Pulmonary artery endothelial cell (primary cell): ENCODE measurements around the gene NTN5. TPM values are rescaled to one million over a fixed set of nuclear protein-coding genes. Genes with fewer than 3 reads are reported as not detected.

Experiments
- DNase-seq: peaks from one replicate; pipeline ENCODE4 v3.0.0-alpha.2; 2011; ENCODE audit warnings: low read depth, low spot score
- total RNA-seq: library from RNA; depleted of rRNA; stranded (reverse); fragments of >200 nt; gene quantifications from 2 replicates; pipeline ENCODE4 v1.2.3, GENCODE V29; 2014

The NTN5 gene
- total RNA-seq, 1 donor from 2014 or later, result 0.07 TPM

DNA sequence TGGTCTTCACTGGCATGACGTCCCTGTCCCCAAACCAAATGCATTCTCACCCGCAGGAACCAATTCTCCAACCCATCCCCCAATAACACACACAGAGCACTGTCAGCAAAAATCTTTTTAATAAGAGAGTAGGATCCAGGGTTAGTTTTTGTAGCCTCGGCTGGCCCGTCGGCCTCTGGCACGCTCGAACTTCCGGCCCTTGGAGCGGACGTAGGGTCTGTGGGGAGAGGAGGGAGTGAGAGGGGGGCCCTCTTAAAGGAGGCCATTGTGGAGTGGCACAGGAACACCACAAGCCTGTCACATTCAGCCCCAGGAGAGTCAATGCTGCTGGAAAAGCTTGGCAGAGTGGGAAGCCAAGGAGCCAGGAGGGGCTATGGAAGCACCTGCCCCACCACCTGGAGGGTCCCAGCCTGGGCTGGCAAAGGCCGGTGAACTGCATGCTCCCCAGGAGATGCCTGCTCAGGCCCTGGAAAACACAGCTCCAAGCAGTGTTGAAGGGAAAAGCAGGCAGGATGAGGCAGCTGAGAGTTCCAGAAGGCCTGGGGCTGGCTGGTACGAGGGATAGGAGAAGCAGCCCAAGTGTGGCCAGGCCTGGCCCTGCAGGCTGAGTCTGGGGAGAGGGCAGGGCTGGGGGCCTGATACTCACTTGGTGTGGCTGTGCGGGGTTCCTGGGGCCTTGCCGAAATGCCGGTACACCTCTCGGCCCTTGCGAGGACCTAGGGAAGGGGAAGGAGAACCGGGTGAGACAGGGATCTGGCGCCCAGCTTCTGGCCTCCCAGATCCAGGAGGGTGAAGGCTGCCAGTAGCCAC is 57.4 kb downstream of the NTN5 start:
- DNase-seq, result no peak

DNA sequence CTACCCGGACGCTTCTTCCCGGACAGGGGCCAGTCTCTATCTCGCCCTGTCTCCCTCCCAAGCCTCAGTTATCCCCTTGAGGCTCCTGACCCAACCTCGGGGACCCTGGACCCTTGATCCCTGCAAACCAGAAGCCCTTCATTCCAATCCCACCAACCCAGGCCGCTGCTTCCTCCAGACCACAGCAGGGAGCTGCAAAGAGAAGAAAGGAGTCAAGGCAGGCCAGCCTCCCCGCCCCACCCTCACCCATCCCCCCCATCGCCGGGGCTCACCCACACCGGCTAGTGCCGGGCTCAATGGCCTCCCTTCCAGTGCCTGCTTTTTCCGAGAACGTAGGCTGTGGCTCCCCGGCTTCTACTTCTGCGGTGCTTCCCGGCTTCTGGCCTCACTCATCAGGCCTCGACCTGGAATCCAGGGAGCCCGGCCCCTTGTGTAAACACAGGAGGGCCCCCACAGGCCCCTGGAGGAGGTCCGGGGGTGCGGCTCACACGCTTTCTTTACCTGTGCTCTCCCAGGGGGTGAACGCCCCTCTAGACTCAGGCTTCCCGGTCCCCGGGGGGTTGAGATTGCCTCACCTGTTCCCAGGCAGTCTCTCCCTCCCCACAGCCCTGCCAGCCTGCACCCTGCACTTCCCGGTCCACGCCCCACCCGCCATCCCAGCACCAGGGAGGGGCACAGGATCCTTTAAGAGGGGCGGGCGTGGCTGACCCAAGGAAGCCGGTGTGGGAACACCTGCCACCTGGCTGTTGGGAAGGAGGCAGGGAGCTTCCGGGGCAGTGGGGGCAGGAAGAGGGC is 58.2 kb downstream of the NTN5 start, which contains the start of gene FAM83E:
Gene FAM83E (minus strand): TSS at position 641 of the 795 bp plus-strand sequence. CDS start 1,704 bp downstream, outside the sequence.
- DNase-seq, result no peak

DNA sequence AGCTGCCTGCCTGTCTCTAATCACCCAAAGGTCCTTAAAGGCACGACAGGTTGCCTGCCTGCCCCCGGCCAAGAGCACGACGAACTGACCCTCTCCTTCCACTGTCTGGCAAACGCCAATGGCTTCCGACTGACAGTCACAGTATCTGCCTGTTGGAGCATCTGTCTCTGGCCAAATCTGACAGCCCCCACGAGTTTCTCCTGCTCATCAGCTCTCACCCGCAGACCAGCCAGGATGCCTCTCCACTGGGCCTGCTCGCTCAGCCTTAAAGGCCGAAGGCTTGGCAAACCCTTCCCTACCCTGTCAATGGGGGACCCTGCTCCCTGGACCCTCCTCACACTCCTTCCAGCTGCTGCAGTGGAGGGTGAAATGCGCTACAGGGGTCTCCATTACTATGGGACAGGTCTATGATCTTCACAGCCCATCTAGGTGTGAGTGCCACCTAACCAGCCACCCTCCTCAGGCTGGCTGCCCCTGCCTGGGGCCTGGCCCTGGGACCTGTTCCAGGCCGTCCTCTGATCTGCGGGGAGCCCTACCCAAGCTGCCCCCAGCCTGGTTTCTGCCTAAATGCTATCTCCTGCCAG is 58.9 kb downstream of the NTN5 start:
- no peak for DNase-seq

DNA sequence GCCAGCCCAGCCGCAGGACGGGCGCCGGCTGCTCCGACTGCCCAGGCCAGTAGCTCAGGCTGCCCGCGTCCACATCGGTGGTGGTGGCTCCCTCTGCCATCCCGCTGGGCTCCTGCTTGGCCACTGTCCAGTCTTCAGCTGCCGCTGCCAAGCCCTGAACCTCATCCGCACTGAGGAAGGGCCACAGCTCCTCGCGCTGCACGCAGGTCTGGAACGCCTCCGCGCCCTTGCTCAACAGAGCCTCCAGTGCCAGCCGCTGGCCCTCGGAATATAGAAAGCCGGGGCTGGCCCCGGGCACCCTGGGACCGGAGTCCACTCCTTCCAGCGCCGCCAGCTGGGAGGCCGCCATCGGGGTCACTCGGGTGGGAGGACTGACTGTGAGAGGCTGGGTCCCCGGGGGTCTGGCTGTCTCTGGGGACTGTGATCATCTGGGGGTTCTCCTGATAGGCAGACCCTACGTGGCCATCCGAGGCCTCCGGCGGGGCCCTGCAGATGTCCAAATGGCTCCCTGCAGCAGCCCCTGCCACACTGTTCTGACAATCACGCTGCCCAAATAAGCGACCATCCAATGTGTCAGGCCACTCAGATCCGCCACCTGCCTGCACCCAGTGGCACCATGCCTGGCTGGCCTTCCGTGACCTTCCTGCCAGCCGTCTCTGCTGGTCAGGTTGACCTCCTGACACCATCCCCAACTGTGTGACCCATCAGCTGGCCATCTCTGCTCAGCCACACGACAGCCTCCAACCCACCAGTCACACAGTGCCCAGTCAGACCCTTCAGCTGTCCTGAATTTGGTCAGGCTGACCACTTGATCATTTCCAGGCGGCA is 59.6 kb downstream of the NTN5 start:
- DNase-seq, result no peak

DNA sequence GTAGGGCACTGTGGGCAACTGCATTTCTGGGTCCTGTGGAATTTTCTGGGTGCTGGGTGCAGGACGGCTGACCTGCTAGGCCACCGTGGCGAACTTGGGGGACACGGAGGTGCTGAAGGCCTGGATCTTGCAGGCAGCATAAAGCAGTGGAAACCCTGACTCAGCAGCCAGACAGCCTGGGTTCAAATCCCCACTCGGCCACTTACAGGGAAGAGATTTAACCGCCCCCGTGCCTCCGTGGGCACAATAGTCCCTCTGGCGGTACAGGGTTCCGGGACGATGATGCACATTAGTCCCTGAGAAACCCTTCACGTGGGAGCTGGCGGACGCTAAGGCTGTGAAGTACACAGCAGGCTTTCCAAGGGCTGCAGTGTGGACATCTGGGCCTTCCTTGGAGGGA is 60.9 kb downstream of the NTN5 start:
- DNase-seq, result no peak

Other genes with a start within 250 kb of the NTN5 start
- 35.5 and 64.0 TPM in 2 replicates for gene GRWD1, start 227.0 kb downstream of the NTN5 start, total RNA-seq
- gene KCNJ14, start 217.4 kb downstream of the NTN5 start, total RNA-seq, result 0.20 and 0.39 TPM in 2 replicates
- 58.2 and 68.4 TPM in 2 replicates for gene CYTH2, start 203.6 kb downstream of the NTN5 start, total RNA-seq
- under 0.01 and 0.04 TPM in 2 replicates for gene LMTK3, start 161.2 kb downstream of the NTN5 start, total RNA-seq
- 0.07 TPM in 1 of 2 replicates, not detected in the other for gene SULT2B1, start 120.8 kb downstream of the NTN5 start, total RNA-seq
- gene SPACA4, start 66.3 kb downstream of the NTN5 start, total RNA-seq, result not detected in 2 replicates
- gene FAM83E, start 57.9 kb downstream of the NTN5 start, total RNA-seq, result 0.73 and 0.99 TPM in 2 replicates
- gene RPL18, start 53.8 kb downstream of the NTN5 start, total RNA-seq, result 1,737 and 2,640 TPM in 2 replicates
- gene SPHK2, start 53.5 kb downstream of the NTN5 start, total RNA-seq, result 6.7 and 9.2 TPM in 2 replicates
- gene DBP, start 35.6 kb downstream of the NTN5 start, total RNA-seq, result 0.85 and 2.2 TPM in 2 replicates
- gene CA11, start 26.8 kb downstream of the NTN5 start, total RNA-seq, result 2.3 and 3.2 TPM in 2 replicates
- not detected in 2 replicates for gene FUT2, start 23.0 kb upstream of the NTN5 start, total RNA-seq
- gene MAMSTR, start 46.7 kb upstream of the NTN5 start, total RNA-seq, result 0.14 and 0.20 TPM in 2 replicates
- gene RASIP1, start 67.6 kb upstream of the NTN5 start, total RNA-seq, result 70.1 and 71.7 TPM in 2 replicates
- 0.28 and 0.33 TPM in 2 replicates for gene IZUMO1, start 73.9 kb upstream of the NTN5 start, total RNA-seq
- gene FUT1, start 79.6 kb upstream of the NTN5 start, total RNA-seq, result 8.0 and 10.3 TPM in 2 replicates
- gene FGF21, start 82.5 kb upstream of the NTN5 start, total RNA-seq, result not detected in 2 replicates
- 49.7 and 53.2 TPM in 2 replicates for gene BCAT2, start 138.0 kb upstream of the NTN5 start, total RNA-seq
- 4.8 and 6.4 TPM in 2 replicates for gene HSD17B14, start 163.5 kb upstream of the NTN5 start, total RNA-seq
- gene PLEKHA4, start 195.6 kb upstream of the NTN5 start, total RNA-seq, result 5.1 and 6.1 TPM in 2 replicates
- 32.3 and 35.6 TPM in 2 replicates for gene PPP1R15A, start 199.4 kb upstream of the NTN5 start, total RNA-seq
- 0.07 TPM in 1 of 2 replicates, not detected in the other for gene TULP2, start 225.7 kb upstream of the NTN5 start, total RNA-seq
- gene NUCB1, start 227.3 kb upstream of the NTN5 start, total RNA-seq, result 122 and 125 TPM in 2 replicates